A549 (cell line): Measurements from ENCODE around the gene C19orf12. TPM values are rescaled to one million over a fixed set of nuclear protein-coding genes. Genes with fewer than 3 reads are reported as not detected.

Source experiments
- ATAC-seq, 2 experiments: fragments of 200-7000 bp in 1 of 2; fragments of >200 bp in 1 of 2; cut with Nextera tagmentation in 1 of 2; cut with Tn5 transposase in 1 of 2; 3 replicates each; pipeline versions ENCODE4 v1.8.0 to v1.9.1; 2018 to 2020; ENCODE audit warnings: mild to moderate bottlenecking in 1 of 2, moderate library complexity in 1 of 2
- CTCF ChIA-PET: fragments of 300-600 bp; sonication (Branson Sonifier 250); formaldehyde crosslinking; extraction: SDS; loops from one replicate; lab custom pipeline; 2021; ENCODE audit warnings: antibody characterized with exemption, inconsistent platforms; lab: Yijun Ruan, JAX
- POLR2A ChIA-PET: fragments of 350-600 bp; formaldehyde crosslinking; extraction: SDS; loops from one replicate; lab custom pipeline; 2021; ENCODE audit warnings: antibody characterized with exemption, inconsistent platforms; lab: Yijun Ruan, JAX
- DNase-seq, 2 experiments: peaks; one replicate each; pipeline versions ENCODE4 v3.0.0 to v3.0.0-alpha.2; 2011 to 2016; ENCODE audit warnings: low read depth in 1 of 2, low spot score in 1 of 2
- FAIRE-seq: peaks from 2 replicates; lab custom pipeline; 2011; peaks lifted over from hg19 to GRCh38; lab: Jason Lieb, UNC
- H3K27ac ChIP-seq, 2 experiments: fragments of >200 bp; sonication (Bioruptor Twin); formaldehyde crosslinking; 3 replicates each; pipeline ENCODE4 v1.5.1; 2016 to 2017
- H3K4me1 ChIP-seq: fragments of >200 bp; sonication (Bioruptor Twin); formaldehyde crosslinking; 3 replicates; pipeline ENCODE4 v1.6.1; 2016
- H3K4me2 ChIP-seq: fragments of >200 bp; sonication (Bioruptor Twin); formaldehyde crosslinking; 3 replicates; pipeline ENCODE4 v1.6.1; 2016
- H3K4me3 ChIP-seq: fragments of >200 bp; sonication (Bioruptor Twin); formaldehyde crosslinking; 3 replicates; pipeline ENCODE4 v1.5.1; 2016
- H3K9me3 ChIP-seq: fragments of >200 bp; sonication (Bioruptor Twin); formaldehyde crosslinking; 3 replicates; pipeline ENCODE4 v1.6.1; 2016
- CBX2 ChIP-seq: fragments of 200-600 bp; sonication (generic); IDR thresholded peaks from 2 replicates; pipeline ENCODE4 v1.6.1; 2016; ENCODE audit warnings: low read depth, mild to moderate bottlenecking, borderline replicate concordance
- CBX8 ChIP-seq: fragments of 200-600 bp; sonication (generic); IDR thresholded peaks from 2 replicates; pipeline ENCODE4 v1.6.1; 2016
- CTCF ChIP-seq: fragments of >200 bp; sonication (Bioruptor Twin); formaldehyde crosslinking; IDR thresholded peaks from 3 replicates; pipeline ENCODE4 v1.5.1; 2016
- FOXS1 ChIP-seq: fragments of 250-450 bp; sonication (Bioruptor Pico); IDR thresholded peaks from 2 replicates; pipeline ENCODE4 v1.5.0; 2020; ENCODE audit warnings: mild to moderate bottlenecking, moderate library complexity
- HEYL ChIP-seq: fragments of 250-450 bp; sonication (Bioruptor Pico); IDR thresholded peaks from 2 replicates; pipeline ENCODE4 v1.8.0; 2021; ENCODE audit warnings: mild to moderate bottlenecking, moderate library complexity
- HOXA7 ChIP-seq: fragments of 250-450 bp; sonication (Bioruptor Pico); IDR thresholded peaks from 2 replicates; pipeline ENCODE4 v1.5.0; 2020; ENCODE audit warnings: mild to moderate bottlenecking, moderate library complexity
- HOXB13 ChIP-seq: fragments of 250-450 bp; sonication (Bioruptor Pico); IDR thresholded peaks from 2 replicates; pipeline ENCODE4 v1.5.0; 2020; ENCODE audit warnings: low read depth, mild to moderate bottlenecking, moderate library complexity
- JUN ChIP-seq, 2 experiments: fragments of >200 bp; sonication (Bioruptor Twin); formaldehyde crosslinking; IDR thresholded peaks; 2 replicates in 1 of 2; 3 replicates in 1 of 2; pipeline ENCODE4 v1.6.1; 2016 to 2017
- KDM5A ChIP-seq: fragments of 200-600 bp; sonication (generic); IDR thresholded peaks from 2 replicates; pipeline ENCODE4 v1.6.1; 2016; ENCODE audit warnings: antibody characterized with exemption, mild to moderate bottlenecking
- MYC ChIP-seq: IDR thresholded peaks from 2 replicates; pipeline ENCODE4 v1.6.1; 2012; ENCODE audit warnings: mild to moderate bottlenecking, inconsistent platforms, low read length, improper control_type of control experiment, borderline replicate concordance
- NPAS2 ChIP-seq: fragments of 250-450 bp; sonication (Bioruptor Pico); IDR thresholded peaks from 2 replicates; pipeline ENCODE4 v1.8.0; 2022; ENCODE audit warnings: mild to moderate bottlenecking, moderate library complexity, borderline replicate concordance
- NR3C1 ChIP-seq: fragments of >200 bp; sonication (Bioruptor Twin); formaldehyde crosslinking; IDR thresholded peaks from 3 replicates; pipeline ENCODE4 v1.6.1; 2017
- POLR2A ChIP-seq: IDR thresholded peaks from 2 replicates; pipeline ENCODE4 v1.6.1; 2012; ENCODE audit warnings: mild to moderate bottlenecking, low read length
- RAD21 ChIP-seq, 2 experiments: fragments of >200 bp in 1 of 2; sonication (Bioruptor Twin) in 1 of 2; formaldehyde crosslinking in 1 of 2; IDR thresholded peaks in 1 of 2; conservative IDR thresholded peaks in 1 of 2; 2 replicates in 1 of 2; 3 replicates in 1 of 2; pipeline ENCODE4 v1.6.1; 2012 to 2018; ENCODE audit warnings: inconsistent platforms in 1 of 2
- SMC3 ChIP-seq: fragments of >200 bp; sonication (Bioruptor Twin); formaldehyde crosslinking; IDR thresholded peaks from 3 replicates; pipeline ENCODE4 v1.6.1; 2018; ENCODE audit warnings: inconsistent platforms
- SREBF2 ChIP-seq: fragments of 450-650 bp; IDR thresholded peaks from 2 replicates; pipeline ENCODE4 v1.6.1; 2014; ENCODE audit warnings: mild to moderate bottlenecking, moderate library complexity
- TP53 ChIP-seq: fragments of 250-450 bp; sonication (Bioruptor Pico); IDR thresholded peaks from 2 replicates; pipeline ENCODE4 v1.5.0; 2021; ENCODE audit warnings: mild to moderate bottlenecking, moderate library complexity
- USF2 ChIP-seq: fragments of 450-650 bp; IDR thresholded peaks from 2 replicates; pipeline ENCODE4 v1.6.1; 2014; ENCODE audit warnings: antibody characterized with exemption
- ZFP36 ChIP-seq: fragments of 450-650 bp; IDR thresholded peaks from 2 replicates; pipeline ENCODE4 v1.6.1; 2014; ENCODE audit warnings: borderline replicate concordance; ENCODE audit not compliant: partially characterized antibody
- ZSCAN20 ChIP-seq: fragments of 250-450 bp; sonication (Bioruptor Pico); IDR thresholded peaks from 2 replicates; pipeline ENCODE4 v1.8.0; 2022; ENCODE audit warnings: mild to moderate bottlenecking, moderate library complexity
- WGBS: methylation state at CpG from one replicate; pipeline ENCODE4 v1.1.6; 2017; ENCODE audit errors: missing lambda C conversion rate; 5-methylcytosine and 5-hydroxymethylcytosine counted together
- polyA plus RNA-seq, 4 experiments: library from polyadenylated mRNA; depleted of rRNA in 3 of 4; stranded (reverse); fragments of >200 nt; fragmentation: RNase III in 1 of 4; extraction: RNeasy Plus Mini Kit Qiagen cat#74134 plus additional on column Dnase treatment in 1 of 4; gene quantifications; 2 replicates in 3 of 4; 3 replicates in 1 of 4; pipeline ENCODE4 v1.2.3, GENCODE V29; 2011 to 2017

C19orf12 gene
- polyA plus RNA-seq, 2 of the 4 experiments (the other 2 are of a cell fraction) = 34.3 to 35.2 TPM

GRCh38 chr19:29668746-29669609, 46.1 kb downstream of the C19orf12 start:
- Histone ChIP-seq H3K4me2 (no peak overlapping the region), H3K27ac (peak overlapping the region in 1 of 2 experiments; percentile 38; a peak in 2 of 6 replicates), H3K4me1 (peaks cover 13% of the 10 kb centered on the region), H3K9me3 (no peaks in the 10 kb centered on the region), H3K4me3 (no peak overlapping the region)
- ChIA-PET CTCF (interaction anchor here (0.6 to 8.5 kb wide), 21 partner anchors 9 to 1624 kb away, joined by 3 to 122 read pairs (median 5); partner anchors contain the start of genes C19orf12 and POP4), POLR2A (interaction anchor here (5.3 kb wide), 1 partner anchor 63 kb away, joined by 51 read pairs; the partner anchor contains the start of gene POP4)
- DNase-seq = no peak
- ATAC-seq = peak in 1 of 2 experiments; percentile 40; a peak in 3 of 6 replicates
- no peak for TF ChIP-seq NR3C1
- TF ChIP-seq CTCF = peak; percentile 56
- peak; percentile 33; the same call in 1 of the 3 replicates for TF ChIP-seq SMC3
- TF ChIP-seq RAD21 (conservative IDR thresholded peaks at IDR 0.05 in 1 of 2, IDR thresholded peaks at IDR 0.05 in 1 of 2) = peak in 1 of 2 experiments; percentile 13; a peak in 1 of 5 replicates
- no peak for TF ChIP-seq CBX2
- peak; percentile 51 for FAIRE-seq
- WGBS = 70% methylated on average over 13 of the region's 13 CpGs

DNA sequence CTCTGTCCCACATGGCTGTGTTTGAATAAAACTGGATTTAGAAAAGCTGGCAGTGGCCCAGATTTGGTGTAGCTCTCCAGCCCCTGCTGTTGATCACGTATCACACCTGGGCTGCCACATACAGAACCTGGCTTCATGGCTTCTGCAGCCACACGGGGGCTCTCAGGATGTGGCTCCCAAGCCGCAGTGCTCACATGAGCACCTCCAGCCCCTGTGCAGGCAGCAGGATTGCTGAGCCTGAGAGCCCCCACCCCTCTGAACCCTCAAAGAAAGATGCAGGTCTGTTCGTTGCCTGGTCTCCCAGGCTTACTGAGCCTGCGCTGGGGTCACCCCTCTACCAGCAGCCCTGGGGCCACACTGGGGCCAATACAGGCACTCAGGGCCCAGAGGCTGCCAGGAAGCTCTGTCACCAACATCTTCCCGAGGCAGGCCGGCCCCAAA, 47.1 kb downstream of the C19orf12 start:
- POLR2A ChIA-PET = interaction anchor here (0.7 to 5.3 kb wide), 3 partner anchors 47 to 782 kb away, joined by 3 to 51 read pairs (median 5); partner anchors contain the start of genes C19orf12 and POP4
- Histone ChIP-seq H3K4me3 (no peak overlapping the region), H3K4me1 (peaks cover 15% of the 10 kb centered on the region), H3K27ac (peak overlapping the region in 1 of 2 experiments; percentile 38; a peak in 2 of 6 replicates), H3K4me2 (no peak overlapping the region)
- DNase-seq = no peak
- no peak for ATAC-seq
- FAIRE-seq = no peak
- CTCF ChIA-PET = interaction anchor here (0.6 to 8.5 kb wide), 18 partner anchors 10 to 1623 kb away, joined by 3 to 122 read pairs (median 6); partner anchors contain the start of genes C19orf12 and POP4
- 81% methylated on average over 7 of the region's 7 CpGs for WGBS
- TF ChIP-seq ZFP36 (no peak), NPAS2 (no peak), HOXA7 (CRISPR knock-in tag) (no peak), TP53 (CRISPR knock-in tag) (no peak), FOXS1 (no peak), CBX8 (no peak), KDM5A (no peak), MYC (no peak), SREBF2 (no peak), HOXB13 (CRISPR knock-in tag) (no peak)
- TF ChIP-seq, all 56 proteins: peak for 0
- no peaks in the 10 kb centered on the region for H3K9me3 ChIP-seq

DNA sequence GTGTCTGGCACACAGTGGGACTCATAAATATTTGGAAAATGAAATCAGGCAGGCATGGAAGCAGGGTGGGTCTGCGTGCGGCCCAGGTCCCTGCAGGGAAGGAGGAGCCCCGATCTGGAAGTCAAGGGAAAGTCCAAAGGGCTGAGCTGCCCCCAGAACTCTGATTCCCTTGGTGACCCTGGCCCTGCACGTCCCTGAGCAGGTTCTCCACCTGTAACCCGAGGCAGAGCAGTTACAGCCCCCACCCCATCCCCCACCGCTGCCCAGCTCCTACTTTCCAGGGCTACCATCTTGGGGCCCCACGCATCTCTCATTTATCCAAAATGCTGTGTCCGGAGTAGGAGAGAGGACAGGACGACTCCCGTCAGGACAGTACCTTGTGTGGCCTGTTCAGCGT, 47.7 kb downstream of the C19orf12 start:
- ChIA-PET POLR2A (interaction anchor here (1.0 to 5.3 kb wide), 2 partner anchors 48 to 61 kb away, joined by 3 to 51 read pairs; partner anchors contain the start of genes C19orf12 and POP4), CTCF (interaction anchor here (0.5 to 8.5 kb wide), 11 partner anchors 10 to 1016 kb away, joined by 3 to 122 read pairs (median 5); partner anchors contain the start of genes C19orf12 and POP4)
- no peak overlapping the region for H3K4me2 ChIP-seq
- H3K4me1 ChIP-seq = peaks cover 19% of the 10 kb centered on the region
- no peak for FAIRE-seq
- DNase-seq = no peak
- WGBS = 92% methylated on average over 11 of the region's 11 CpGs
- no peak for TF ChIP-seq JUN (IDR thresholded peaks at IDR 0.05)
- TF ChIP-seq USF2 = no peak
- no peak for TF ChIP-seq POLR2A
- no peak for TF ChIP-seq HEYL
- TF ChIP-seq ZSCAN20 (CRISPR knock-in tag) = no peak
- no peak overlapping the region for H3K4me3 ChIP-seq
- H3K27ac ChIP-seq = no peak overlapping the region
- ATAC-seq = no peak
- no peaks in the 10 kb centered on the region for H3K9me3 ChIP-seq
